ENCODE measurements around the gene SCP2.

SCP2 gene

GRCh38 chr1:53085405-53085804, 158.3 kb downstream of the SCP2 start:
- DNase-seq = no peak

GRCh38 chr1:53086491-53087070, 159.5 kb downstream of the SCP2 start:
- DNase-seq = no peak

- DNase-seq = no peak
Observed at GRCh38 chr1:53087332-53088285, 160.5 kb downstream of the SCP2 start.

GRCh38 chr1:53088616-53089300, 161.7 kb downstream of the SCP2 start:
- DNase-seq = no peak

GRCh38 chr1:53089478-53090226, 162.6 kb downstream of the SCP2 start:
- no peak for DNase-seq

GRCh38 chr1:53090227-53091147, 163.4 kb downstream of the SCP2 start:
- no peak for DNase-seq

- no peak for DNase-seq
Observed at GRCh38 chr1:53091841-53092645, 165.0 kb downstream of the SCP2 start.

GRCh38 chr1:53092659-53093450, 165.8 kb downstream of the SCP2 start:
- DNase-seq = no peak

- no peak for DNase-seq
Observed at GRCh38 chr1:53093451-53093754, 166.3 kb downstream of the SCP2 start.

- DNase-seq = no peak
Observed at GRCh38 chr1:53093778-53094532, 166.9 kb downstream of the SCP2 start.

- DNase-seq = no peak
Observed at GRCh38 chr1:53094533-53094919, 167.4 kb downstream of the SCP2 start.

Measured in activated CD4-positive, alpha-beta T cell treated with anti-CD3 and anti-CD28 coated beads, Interleukin-2, Interleukin-6, amounts not matched to agents 100 ng/mL and 50 ng/mL, durations not matched to agents 16 hours and 8 hours (primary cell).